Astrocyte of the cerebellum (primary cell): ENCODE results near the gene RIC8B.

Experiments used
- DNase-seq: peaks from one replicate; pipeline ENCODE4 v3.0.0-alpha.2; 2011; ENCODE audit warnings: low read depth
- H3K4me3 ChIP-seq: 2 replicates; pipeline ENCODE4 v1.5.1; 2011; ENCODE audit warnings: mild to moderate bottlenecking, low read depth, low read length, moderate library complexity
- CTCF ChIP-seq: IDR thresholded peaks from 2 replicates; pipeline ENCODE4 v1.5.1; 2012; ENCODE audit warnings: low read length, low read depth, moderate library complexity, mild to moderate bottlenecking; ENCODE audit errors: missing control alignments
- in situ Hi-C: cut with HindIII; loops from 2 replicates; pipeline ENCODE4 v1.10.0; 2017; ENCODE audit warnings: low sequenced_read_pairs

RIC8B gene

GRCh38 chr12:106744600-106744999 lies 29.9 kb upstream of the RIC8B start:
- no peak for TF ChIP-seq CTCF
- in situ Hi-C loops: no loop called here
- no peak overlapping the region for H3K4me3 ChIP-seq
- no peak for DNase-seq

GRCh38 chr12:106745181-106745745 lies 29.2 kb upstream of the RIC8B start:
- TF ChIP-seq CTCF: no peak
- in situ Hi-C loops: no loop called here
- no peak for DNase-seq
- no peak overlapping the region for H3K4me3 ChIP-seq

GRCh38 chr12:106747973-106748436 lies 26.5 kb upstream of the RIC8B start:
- in situ Hi-C loops: no loop called here
- DNase-seq: no peak
- TF ChIP-seq CTCF: no peak
- no peak overlapping the region for H3K4me3 ChIP-seq

GRCh38 chr12:106750524-106750923 lies 24.0 kb upstream of the RIC8B start:
- no peak overlapping the region for H3K4me3 ChIP-seq

GRCh38 chr12:106753526-106753925 lies 21.0 kb upstream of the RIC8B start:
- in situ Hi-C loops: no loop called here
- TF ChIP-seq CTCF: no peak
- no peak overlapping the region for H3K4me3 ChIP-seq
- no peak for DNase-seq

More at GRCh38 chr12:106750524-106750923, 24.0 kb upstream of the RIC8B start:
- in situ Hi-C loops: no loop called here
- DNase-seq: no peak
- TF ChIP-seq CTCF: no peak

GRCh38 chr12:106754331-106754730 lies 20.2 kb upstream of the RIC8B start:
- TF ChIP-seq CTCF: no peak
- in situ Hi-C loops: no loop called here
- H3K4me3 ChIP-seq: no peak overlapping the region
- no peak for DNase-seq
